ENCODE results near the gene RGL3. TPM values are rescaled to one million over a fixed set of nuclear protein-coding genes. Genes with fewer than 3 reads are reported as not detected.

Gene RGL3
- total and polyA plus RNA-seq, 4 donors, result 2.4 to 19.8 (median 7.8) TPM

DNA sequence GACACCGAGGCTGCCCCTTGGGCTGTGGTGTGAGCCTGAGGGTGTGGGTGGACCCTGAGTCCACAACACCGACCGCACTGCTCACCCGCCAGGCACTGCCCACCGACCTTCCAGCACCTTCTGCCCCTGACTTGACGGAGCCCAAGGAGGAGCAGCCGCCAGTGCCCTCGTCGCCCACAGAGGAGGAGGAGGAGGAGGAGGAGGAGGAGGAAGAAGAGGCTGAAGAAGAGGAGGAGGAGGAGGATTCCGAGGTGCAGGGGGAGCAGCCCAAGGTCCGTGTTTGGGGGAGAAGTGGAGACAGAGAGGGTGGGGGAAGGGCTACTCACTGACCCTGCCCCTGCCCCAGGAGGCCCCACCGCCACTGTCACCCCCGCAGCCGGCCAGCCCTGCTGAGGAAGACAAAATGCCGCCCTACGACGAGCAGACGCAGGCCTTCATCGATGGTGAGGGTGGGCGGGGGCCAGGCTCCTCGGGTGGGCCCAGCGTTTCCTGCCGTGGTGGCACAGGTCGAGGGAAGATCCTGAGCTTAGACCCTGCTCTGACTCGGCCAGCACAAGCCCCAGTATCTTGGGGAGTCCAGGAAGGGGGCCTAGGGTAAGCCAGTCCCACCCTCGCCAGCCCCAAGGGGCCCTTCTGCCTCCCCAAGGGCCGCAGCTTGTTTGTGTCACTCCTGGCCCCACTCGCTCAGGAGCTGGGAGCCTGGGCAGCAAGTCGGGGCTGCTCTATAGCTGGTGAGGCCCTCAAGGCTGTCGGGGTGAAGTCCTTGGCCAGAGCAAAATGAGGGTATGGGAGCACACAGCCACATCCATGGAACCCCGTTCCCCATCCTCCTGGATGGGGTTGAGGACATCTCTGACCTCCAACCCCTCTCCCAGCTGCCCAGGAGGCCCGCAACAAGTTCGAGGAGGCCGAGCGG lies 28.5 kb upstream of the RGL3 start:
- Histone ChIP-seq H3K4me3 (ENCODE audit: low read depth in 1 of 3, low read length in 3 of 3) (no peak overlapping the region), H3K9me3 (ENCODE audit: control insufficient read depth in 4 of 4, low read length in 3 of 4) (no peaks in the 10 kb centered on the region), H3K4me1 (ENCODE audit: control insufficient read depth in 4 of 4, insufficient read depth in 4 of 4, low read length in 3 of 4) (no peaks in the 10 kb centered on the region), H3K27me3 (ENCODE audit: control insufficient read depth in 4 of 4, insufficient read depth in 4 of 4, low read length in 3 of 4) (no peaks in the 10 kb centered on the region), H3K36me3 (ENCODE audit: control insufficient read depth in 4 of 4, insufficient read depth in 3 of 4, low read depth in 1 of 4, low read length in 3 of 4) (peaks cover 11 to 46% (median 28%) of the 10 kb centered on the region in 4 donors), H3K9ac (ENCODE audit: low read depth in 1 of 2, low read length in 2 of 2) (no peak overlapping the region), H3K27ac (ENCODE audit: low read depth in 1 of 2, low read length in 2 of 2) (no peak overlapping the region)
- WGBS, result 93% methylated on average over 35 of the region's 35 CpGs
- DNase-seq (ENCODE audit: low spot score), result no peak
- TF ChIP-seq, protein P1, sequence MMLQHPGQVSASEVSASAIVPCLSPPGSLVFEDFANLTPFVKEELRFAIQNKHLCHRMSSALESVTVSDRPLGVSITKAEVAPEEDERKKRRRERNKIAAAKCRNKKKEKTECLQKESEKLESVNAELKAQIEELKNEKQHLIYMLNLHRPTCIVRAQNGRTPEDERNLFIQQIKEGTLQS (IDR thresholded peaks at IDR 0.05), result no peak
- no peak for TF ChIP-seq EGR1 (IDR thresholded peaks at IDR 0.05; ENCODE audit: low read depth in 2 of 2)
- TF ChIP-seq, protein P2, sequence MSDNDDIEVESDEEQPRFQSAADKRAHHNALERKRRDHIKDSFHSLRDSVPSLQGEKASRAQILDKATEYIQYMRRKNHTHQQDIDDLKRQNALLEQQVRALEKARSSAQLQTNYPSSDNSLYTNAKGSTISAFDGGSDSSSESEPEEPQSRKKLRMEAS (IDR thresholded peaks at IDR 0.05), result no peak
- no peak for TF ChIP-seq RXRA (IDR thresholded peaks at IDR 0.05)
- no peak for TF ChIP-seq JUND (IDR thresholded peaks at IDR 0.05)
- TF ChIP-seq, protein P3, sequence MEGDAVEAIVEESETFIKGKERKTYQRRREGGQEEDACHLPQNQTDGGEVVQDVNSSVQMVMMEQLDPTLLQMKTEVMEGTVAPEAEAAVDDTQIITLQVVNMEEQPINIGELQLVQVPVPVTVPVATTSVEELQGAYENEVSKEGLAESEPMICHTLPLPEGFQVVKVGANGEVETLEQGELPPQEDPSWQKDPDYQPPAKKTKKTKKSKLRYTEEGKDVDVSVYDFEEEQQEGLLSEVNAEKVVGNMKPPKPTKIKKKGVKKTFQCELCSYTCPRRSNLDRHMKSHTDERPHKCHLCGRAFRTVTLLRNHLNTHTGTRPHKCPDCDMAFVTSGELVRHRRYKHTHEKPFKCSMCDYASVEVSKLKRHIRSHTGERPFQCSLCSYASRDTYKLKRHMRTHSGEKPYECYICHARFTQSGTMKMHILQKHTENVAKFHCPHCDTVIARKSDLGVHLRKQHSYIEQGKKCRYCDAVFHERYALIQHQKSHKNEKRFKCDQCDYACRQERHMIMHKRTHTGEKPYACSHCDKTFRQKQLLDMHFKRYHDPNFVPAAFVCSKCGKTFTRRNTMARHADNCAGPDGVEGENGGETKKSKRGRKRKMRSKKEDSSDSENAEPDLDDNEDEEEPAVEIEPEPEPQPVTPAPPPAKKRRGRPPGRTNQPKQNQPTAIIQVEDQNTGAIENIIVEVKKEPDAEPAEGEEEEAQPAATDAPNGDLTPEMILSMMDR (IDR thresholded peaks at IDR 0.05; ENCODE audit: low read depth, low read length, missing input control), result no peak
- TF ChIP-seq HNF4A (conservative IDR thresholded peaks at IDR 0.05), result no peak
- no peak for TF ChIP-seq NR2F2 (IDR thresholded peaks at IDR 0.05)
- no peak for TF ChIP-seq YY1 (IDR thresholded peaks at IDR 0.05)
- TF ChIP-seq, protein P4, sequence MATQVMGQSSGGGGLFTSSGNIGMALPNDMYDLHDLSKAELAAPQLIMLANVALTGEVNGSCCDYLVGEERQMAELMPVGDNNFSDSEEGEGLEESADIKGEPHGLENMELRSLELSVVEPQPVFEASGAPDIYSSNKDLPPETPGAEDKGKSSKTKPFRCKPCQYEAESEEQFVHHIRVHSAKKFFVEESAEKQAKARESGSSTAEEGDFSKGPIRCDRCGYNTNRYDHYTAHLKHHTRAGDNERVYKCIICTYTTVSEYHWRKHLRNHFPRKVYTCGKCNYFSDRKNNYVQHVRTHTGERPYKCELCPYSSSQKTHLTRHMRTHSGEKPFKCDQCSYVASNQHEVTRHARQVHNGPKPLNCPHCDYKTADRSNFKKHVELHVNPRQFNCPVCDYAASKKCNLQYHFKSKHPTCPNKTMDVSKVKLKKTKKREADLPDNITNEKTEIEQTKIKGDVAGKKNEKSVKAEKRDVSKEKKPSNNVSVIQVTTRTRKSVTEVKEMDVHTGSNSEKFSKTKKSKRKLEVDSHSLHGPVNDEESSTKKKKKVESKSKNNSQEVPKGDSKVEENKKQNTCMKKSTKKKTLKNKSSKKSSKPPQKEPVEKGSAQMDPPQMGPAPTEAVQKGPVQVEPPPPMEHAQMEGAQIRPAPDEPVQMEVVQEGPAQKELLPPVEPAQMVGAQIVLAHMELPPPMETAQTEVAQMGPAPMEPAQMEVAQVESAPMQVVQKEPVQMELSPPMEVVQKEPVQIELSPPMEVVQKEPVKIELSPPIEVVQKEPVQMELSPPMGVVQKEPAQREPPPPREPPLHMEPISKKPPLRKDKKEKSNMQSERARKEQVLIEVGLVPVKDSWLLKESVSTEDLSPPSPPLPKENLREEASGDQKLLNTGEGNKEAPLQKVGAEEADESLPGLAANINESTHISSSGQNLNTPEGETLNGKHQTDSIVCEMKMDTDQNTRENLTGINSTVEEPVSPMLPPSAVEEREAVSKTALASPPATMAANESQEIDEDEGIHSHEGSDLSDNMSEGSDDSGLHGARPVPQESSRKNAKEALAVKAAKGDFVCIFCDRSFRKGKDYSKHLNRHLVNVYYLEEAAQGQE (IDR thresholded peaks at IDR 0.05), result no peak
- TF ChIP-seq RAD21 (IDR thresholded peaks at IDR 0.05), result no peak
- TF ChIP-seq GABPA (IDR thresholded peaks at IDR 0.05 in 1 of 2, conservative IDR thresholded peaks at IDR 0.05 in 1 of 2), result no peak
- TF ChIP-seq SP1 (IDR thresholded peaks at IDR 0.05), result no peak
- no peak for TF ChIP-seq HNF4G (IDR thresholded peaks at IDR 0.05)
- no peak for TF ChIP-seq TAF1 (conservative IDR thresholded peaks at IDR 0.05)

DNA sequence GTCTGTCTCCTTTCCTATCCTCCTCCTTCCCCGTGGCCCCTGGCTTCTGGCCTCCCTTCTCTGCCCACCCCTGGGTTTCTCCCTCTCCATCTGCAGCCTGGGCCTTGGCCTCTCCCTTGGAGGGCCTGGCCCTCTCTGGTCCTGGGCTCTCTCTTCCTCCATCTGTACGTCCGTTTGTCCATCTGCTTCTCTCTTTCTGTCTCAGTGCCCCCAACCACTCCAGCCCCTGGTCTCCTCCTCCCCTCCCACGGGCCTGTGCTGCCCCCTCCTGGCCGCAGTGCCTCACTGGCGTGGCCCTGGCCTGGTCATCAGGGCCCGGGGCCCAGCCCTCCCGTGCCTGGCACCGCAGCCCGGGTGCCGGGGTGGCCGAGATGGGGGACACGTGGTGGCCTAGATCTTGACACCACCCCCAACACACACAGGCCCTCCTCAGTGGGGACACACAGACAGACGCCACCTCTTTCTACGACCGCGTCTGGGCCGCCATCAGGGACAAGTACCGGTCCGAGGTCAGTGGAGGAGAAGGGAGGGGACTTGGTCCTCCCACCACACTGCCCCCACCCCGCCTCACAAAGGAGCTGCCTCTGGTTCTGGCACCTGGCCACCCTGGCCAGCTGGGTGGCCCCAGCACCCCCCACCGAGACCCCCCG lies 27.7 kb upstream of the RGL3 start:
- Histone ChIP-seq H3K4me1 (ENCODE audit: control insufficient read depth in 4 of 4, insufficient read depth in 4 of 4, low read length in 3 of 4) (no peaks in the 10 kb centered on the region), H3K4me3 (ENCODE audit: low read depth in 1 of 3, low read length in 3 of 3) (no peak overlapping the region), H3K27ac (ENCODE audit: low read depth in 1 of 2, low read length in 2 of 2) (no peak overlapping the region), H3K9ac (ENCODE audit: low read depth in 1 of 2, low read length in 2 of 2) (no peak overlapping the region), H3K36me3 (ENCODE audit: control insufficient read depth in 4 of 4, insufficient read depth in 3 of 4, low read depth in 1 of 4, low read length in 3 of 4) (peaks cover 17 to 53% (median 31%) of the 10 kb centered on the region in 4 donors), H3K9me3 (ENCODE audit: control insufficient read depth in 4 of 4, low read length in 3 of 4) (no peaks in the 10 kb centered on the region), H3K27me3 (ENCODE audit: control insufficient read depth in 4 of 4, insufficient read depth in 4 of 4, low read length in 3 of 4) (no peaks in the 10 kb centered on the region)
- TF ChIP-seq NR2F2 (IDR thresholded peaks at IDR 0.05) (no peak), JUND (IDR thresholded peaks at IDR 0.05) (no peak), TAF1 (conservative IDR thresholded peaks at IDR 0.05) (no peak), RAD21 (IDR thresholded peaks at IDR 0.05) (peak; percentile 76 to 89)
- TF ChIP-seq, protein P3 (IDR thresholded peaks at IDR 0.05; ENCODE audit: low read depth, low read length, missing input control), result peak; percentile 57
- DNase-seq (ENCODE audit: low spot score), result peak; percentile 74
- 75% methylated on average over 23 of the region's 23 CpGs for WGBS

All from liver (tissue), 9 donors.